Stimulated activated CD8-positive, alpha-beta memory T cell treated with anti-CD3 and anti-CD28 coated beads, Interleukin-2, amount 100 ng/mL, for 48 hours (primary cell): ENCODE measurements around the gene SPATA31E1.
"Not testable (repeated sequence)": the region's sequence is repeated elsewhere in the genome, so short reads cannot be mapped to it uniquely, and the experiment has no call there.

Source experiments
- DNase-seq, 2 donors: peaks; one replicate each; pipeline ENCODE4 v3.0.0-alpha.2; 2020; ENCODE audit warnings: low read depth in 2 of 2

The SPATA31E1 gene

DNA sequence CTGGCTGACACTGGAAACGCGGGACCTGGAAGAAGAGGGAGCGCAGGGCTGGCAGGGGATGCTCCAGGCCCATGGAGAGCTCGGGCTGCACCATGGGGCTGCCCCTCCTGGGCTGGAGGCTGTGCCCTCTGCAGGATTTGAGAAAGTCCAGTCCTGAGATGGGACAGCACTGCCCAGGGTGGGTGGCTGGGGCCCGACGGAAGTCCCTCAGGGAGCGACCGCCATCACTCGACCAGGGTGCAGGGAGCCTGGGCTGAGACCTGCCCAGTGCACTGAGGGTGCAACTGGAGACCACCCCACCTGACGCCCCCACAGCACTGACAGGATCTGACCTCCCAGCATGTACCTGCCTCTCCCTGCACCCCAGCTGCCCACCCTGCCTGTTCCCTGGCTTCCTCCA, 42.2 kb downstream of the SPATA31E1 start:
- DNase-seq: not testable (repeated sequence)

DNA sequence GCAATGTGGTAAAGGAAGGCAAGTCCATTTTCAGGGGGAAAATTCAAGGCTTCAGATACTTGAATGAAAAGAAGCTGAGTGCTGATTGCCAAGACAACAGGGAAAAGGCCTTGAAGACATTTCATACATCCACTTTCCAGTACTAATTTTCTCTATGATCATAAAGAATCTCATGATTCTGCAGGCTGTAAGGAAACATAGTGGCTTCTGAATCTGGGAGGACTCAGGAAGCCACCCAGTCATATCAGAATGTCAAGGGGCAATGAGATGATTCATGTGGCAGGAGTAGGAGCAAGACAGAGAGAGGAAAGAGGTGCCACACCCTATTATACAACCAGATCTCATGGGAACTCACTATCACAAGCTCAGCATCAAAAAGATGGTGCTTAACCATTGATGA, 46.5 kb downstream of the SPATA31E1 start:
- DNase-seq: not testable (repeated sequence)

DNA sequence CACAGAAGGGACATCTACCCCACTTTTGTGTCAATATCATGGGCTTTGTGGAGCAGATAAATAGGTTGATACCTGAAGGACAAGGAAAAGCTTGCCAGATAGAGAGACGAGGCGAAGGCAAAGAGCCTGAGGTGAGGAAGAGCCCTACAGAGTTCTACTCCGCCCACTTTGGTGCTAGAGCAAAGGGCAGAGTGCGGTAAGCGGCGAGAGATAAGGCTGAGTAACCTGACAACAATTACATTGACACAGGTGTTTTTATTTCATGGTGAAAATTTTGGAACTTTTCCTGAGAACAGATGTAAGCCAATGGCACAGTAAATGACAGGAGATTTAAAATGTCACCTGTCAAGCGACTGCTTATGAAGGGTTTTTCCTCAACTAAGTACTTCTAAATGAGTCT, 51.8 kb downstream of the SPATA31E1 start:
- DNase-seq: not testable (repeated sequence)

DNA sequence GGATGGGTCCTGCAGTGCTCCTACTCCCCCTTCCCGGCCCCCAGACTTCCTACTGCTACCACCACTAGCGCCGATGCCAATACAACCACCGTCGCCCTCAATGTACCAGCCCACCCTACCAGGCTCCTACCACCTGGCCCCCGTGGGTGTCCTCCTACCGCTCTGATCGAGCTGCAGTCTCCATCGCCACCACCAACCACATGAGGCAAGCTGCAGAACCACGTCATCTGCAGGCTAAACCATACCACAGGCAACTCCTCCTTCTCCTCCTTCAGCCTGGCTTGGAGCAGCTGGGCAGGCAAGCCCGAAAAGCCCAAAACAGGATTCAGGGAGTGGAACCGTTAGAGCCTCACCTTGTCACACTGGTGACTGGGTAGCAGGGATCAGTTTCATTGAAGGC, 54.7 kb downstream of the SPATA31E1 start:
- DNase-seq: not testable (repeated sequence)

DNA sequence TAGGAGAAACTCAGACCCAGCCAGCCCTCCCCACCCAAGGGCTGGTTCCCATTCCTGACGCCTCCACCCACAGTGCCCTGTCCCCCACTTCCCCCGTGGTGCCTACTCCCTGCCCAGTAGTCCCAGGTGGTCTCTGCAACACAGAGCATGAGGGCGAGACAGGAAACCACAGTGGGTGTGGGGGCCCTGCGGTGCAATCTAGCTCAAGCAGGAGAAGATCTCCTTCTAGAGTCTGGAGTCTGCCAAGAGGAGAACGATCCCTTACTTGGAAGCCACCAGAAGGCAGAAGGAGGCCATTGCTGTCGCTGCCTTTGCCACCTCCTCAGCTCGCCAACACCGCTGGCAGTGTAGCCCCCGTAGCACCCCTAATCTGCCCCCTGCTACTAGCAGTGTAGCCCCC, 55.2 kb downstream of the SPATA31E1 start:
- DNase-seq: not testable (repeated sequence)

DNA sequence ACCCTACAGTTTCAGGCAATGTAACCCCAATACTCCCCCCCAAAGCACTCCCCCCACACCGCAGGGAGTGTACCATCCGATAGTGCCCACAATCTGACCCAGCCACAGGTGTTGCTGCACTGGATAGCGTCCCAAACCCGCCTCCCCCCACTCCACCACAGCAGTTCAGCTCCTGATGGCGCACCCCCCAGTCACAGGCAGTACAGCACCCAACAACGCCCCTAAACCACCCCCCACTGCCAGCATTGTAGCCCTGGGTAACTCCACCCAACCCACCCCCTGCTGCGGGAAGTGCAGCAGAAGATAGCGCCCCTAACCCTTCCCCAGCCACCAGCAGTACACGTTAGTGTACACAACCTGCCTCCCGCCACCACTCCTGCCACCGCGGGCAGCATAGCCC, 55.7 kb downstream of the SPATA31E1 start:
- DNase-seq: not testable (repeated sequence)
